ENCODE data around the gene TBC1D19. TPM values are rescaled to one million over a fixed set of nuclear protein-coding genes. Genes with fewer than 3 reads are reported as not detected.
"Not testable (repeated sequence)": the region's sequence is repeated elsewhere in the genome, so short reads cannot be mapped to it uniquely, and the experiment has no call there.

TBC1D19 gene
- total and polyA plus RNA-seq, 2 donors (not counting 1 experiment from before 2014, with no cell fraction given): 1.8 to 11.0 TPM

DNA sequence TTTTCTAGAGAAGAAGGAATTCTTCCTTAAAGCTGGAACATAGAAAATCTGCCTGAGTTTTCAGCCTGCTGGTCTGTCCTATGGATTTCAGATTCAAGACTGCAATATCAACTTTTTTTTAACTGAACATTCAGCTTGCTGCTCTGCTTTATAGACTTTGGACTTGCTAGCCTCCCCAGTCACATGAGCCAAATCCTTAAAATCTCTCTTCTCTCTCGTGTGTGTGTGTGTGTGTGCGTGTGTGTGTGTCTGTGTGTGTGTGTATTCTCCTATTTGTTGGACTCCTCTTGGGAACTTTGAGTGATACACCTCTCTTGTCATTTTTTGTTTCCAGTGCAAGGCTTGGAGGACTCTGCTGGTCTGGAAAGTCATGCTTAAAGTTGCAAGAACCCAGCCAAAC, 6.8 kb upstream of the TBC1D19 start:
- Histone ChIP-seq H3K27me3 (replicated peaks in 1 of 4; ENCODE audit: control extremely low read depth in 1 of 4, control insufficient read depth in 3 of 4, insufficient read depth in 4 of 4, low read length in 3 of 4) (peaks cover 0 to 6% (median 0%) of the 10 kb centered on the region in 4 experiments), H3K4me2 (replicated peaks; ENCODE audit: low read depth, low read length, poor library complexity, severe bottlenecking) (no peak overlapping the region), H4K20me1 (ENCODE audit: control insufficient read depth, insufficient read depth, low read length, poor library complexity, severe bottlenecking) (no peaks in the 10 kb centered on the region), H3K9ac (ENCODE audit: low read length) (no peak overlapping the region), H3K79me2 (ENCODE audit: control insufficient read depth, insufficient read depth, low read length) (no peaks in the 10 kb centered on the region), H3K27ac (ENCODE audit: low read length in 2 of 2) (no peak overlapping the region), H3K9me3 (ENCODE audit: control extremely low read depth in 1 of 3, control insufficient read depth in 2 of 3, insufficient read depth in 1 of 3, low read length in 2 of 3) (no peaks in the 10 kb centered on the region), H3K4me3 (ENCODE audit: control extremely low read depth in 1 of 5, extremely low read depth in 1 of 5, insufficient read depth in 1 of 5, low read depth in 2 of 5, low read length in 4 of 5) (no peak overlapping the region), H3K36me3 (replicated peaks in 1 of 2; ENCODE audit: control extremely low read depth in 1 of 2, control insufficient read depth in 1 of 2, extremely low read depth in 1 of 2, insufficient read depth in 2 of 2, low read length in 1 of 2) (no peaks in the 10 kb centered on the region), H2AFZ (ENCODE audit: insufficient read depth, low read depth, low read length, poor library complexity, severe bottlenecking) (no peak overlapping the region), H3K4me1 (ENCODE audit: control insufficient read depth in 2 of 2, insufficient read depth in 2 of 2, low read length in 2 of 2) (no peaks in the 10 kb centered on the region)
- TF ChIP-seq, protein P1, sequence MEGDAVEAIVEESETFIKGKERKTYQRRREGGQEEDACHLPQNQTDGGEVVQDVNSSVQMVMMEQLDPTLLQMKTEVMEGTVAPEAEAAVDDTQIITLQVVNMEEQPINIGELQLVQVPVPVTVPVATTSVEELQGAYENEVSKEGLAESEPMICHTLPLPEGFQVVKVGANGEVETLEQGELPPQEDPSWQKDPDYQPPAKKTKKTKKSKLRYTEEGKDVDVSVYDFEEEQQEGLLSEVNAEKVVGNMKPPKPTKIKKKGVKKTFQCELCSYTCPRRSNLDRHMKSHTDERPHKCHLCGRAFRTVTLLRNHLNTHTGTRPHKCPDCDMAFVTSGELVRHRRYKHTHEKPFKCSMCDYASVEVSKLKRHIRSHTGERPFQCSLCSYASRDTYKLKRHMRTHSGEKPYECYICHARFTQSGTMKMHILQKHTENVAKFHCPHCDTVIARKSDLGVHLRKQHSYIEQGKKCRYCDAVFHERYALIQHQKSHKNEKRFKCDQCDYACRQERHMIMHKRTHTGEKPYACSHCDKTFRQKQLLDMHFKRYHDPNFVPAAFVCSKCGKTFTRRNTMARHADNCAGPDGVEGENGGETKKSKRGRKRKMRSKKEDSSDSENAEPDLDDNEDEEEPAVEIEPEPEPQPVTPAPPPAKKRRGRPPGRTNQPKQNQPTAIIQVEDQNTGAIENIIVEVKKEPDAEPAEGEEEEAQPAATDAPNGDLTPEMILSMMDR (IDR thresholded peaks at IDR 0.05): no peak
- no CpG with 5 or more reads among the region's 2 CpGs for WGBS (ENCODE audit: insufficient coverage)
- Mint-ChIP-seq H3K4me1 (no peaks in the 10 kb centered on the region), H3K4me3 (no peak overlapping the region), H3K27ac (no peak overlapping the region), H3K27me3 (peaks cover 27% of the 10 kb centered on the region), H3K9me3 (ENCODE audit: insufficient read depth) (no peaks in the 10 kb centered on the region)
- intact Hi-C loops (cut with micrococcal nuclease): no loop called here
- CTCF ChIA-PET: interaction anchor here (0.6 kb wide), 1 partner anchor 118 kb away, joined by 4 read pairs; no protein-coding TSS in a partner anchor
- no peak for ATAC-seq (ENCODE audit: low read depth)
- no peak for DNase-seq
- POLR2A ChIA-PET: no interaction called here

DNA sequence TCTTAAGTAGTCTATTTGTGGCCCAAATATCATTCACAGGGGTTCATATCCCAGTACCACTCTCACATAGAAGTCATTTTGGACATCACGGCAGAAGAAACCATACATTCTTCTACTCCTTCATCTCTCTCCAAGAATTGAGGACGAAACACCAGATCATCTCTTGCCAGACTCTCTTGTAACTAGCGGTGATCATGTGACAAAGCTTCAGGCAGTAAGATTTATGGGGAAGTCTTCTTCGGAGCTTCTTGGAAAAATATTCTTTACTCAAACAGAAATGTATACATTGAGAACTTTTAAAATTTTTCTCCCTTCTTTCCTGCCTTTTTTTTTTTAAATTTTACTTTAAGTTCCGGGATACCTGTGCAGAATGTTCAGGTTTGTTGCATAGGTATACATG, 4.7 kb upstream of the TBC1D19 start:
- ATAC-seq (ENCODE audit: low read depth) (no peak), DNase-seq (no peak)
- WGBS (ENCODE audit: insufficient coverage): no CpG with 5 or more reads among the region's 5 CpGs
- Histone ChIP-seq H3K36me3 (replicated peaks in 1 of 2; ENCODE audit: control extremely low read depth in 1 of 2, control insufficient read depth in 1 of 2, extremely low read depth in 1 of 2, insufficient read depth in 2 of 2, low read length in 1 of 2) (no peaks in the 10 kb centered on the region), H3K27ac (ENCODE audit: low read length in 2 of 2) (no peak overlapping the region), H3K4me2 (replicated peaks; ENCODE audit: low read depth, low read length, poor library complexity, severe bottlenecking) (no peak overlapping the region), H2AFZ (ENCODE audit: insufficient read depth, low read depth, low read length, poor library complexity, severe bottlenecking) (no peak overlapping the region), H3K4me3 (ENCODE audit: control extremely low read depth in 1 of 5, extremely low read depth in 1 of 5, insufficient read depth in 1 of 5, low read depth in 2 of 5, low read length in 4 of 5) (no peak overlapping the region), H3K9me3 (ENCODE audit: control extremely low read depth in 1 of 3, control insufficient read depth in 2 of 3, insufficient read depth in 1 of 3, low read length in 2 of 3) (no peaks in the 10 kb centered on the region), H3K27me3 (replicated peaks in 1 of 4; ENCODE audit: control extremely low read depth in 1 of 4, control insufficient read depth in 3 of 4, insufficient read depth in 4 of 4, low read length in 3 of 4) (peaks cover 0 to 6% (median 0%) of the 10 kb centered on the region in 4 experiments), H3K4me1 (ENCODE audit: control insufficient read depth in 2 of 2, insufficient read depth in 2 of 2, low read length in 2 of 2) (peaks cover 6% of the 10 kb centered on the region in 2 donors), H3K79me2 (ENCODE audit: control insufficient read depth, insufficient read depth, low read length) (no peaks in the 10 kb centered on the region), H3K9ac (ENCODE audit: low read length) (no peak overlapping the region), H4K20me1 (ENCODE audit: control insufficient read depth, insufficient read depth, low read length, poor library complexity, severe bottlenecking) (no peaks in the 10 kb centered on the region)
- Mint-ChIP-seq H3K27ac (no peak overlapping the region), H3K9me3 (ENCODE audit: insufficient read depth) (no peaks in the 10 kb centered on the region), H3K4me1 (peaks cover 15% of the 10 kb centered on the region), H3K27me3 (peaks cover 24% of the 10 kb centered on the region), H3K4me3 (no peak overlapping the region)
- ChIA-PET POLR2A (no interaction called here), CTCF (no interaction called here)
- TF ChIP-seq, protein P1 (IDR thresholded peaks at IDR 0.05): no peak
- TF ChIP-seq EZH2 (IDR thresholded peaks at IDR 0.05; ENCODE audit: borderline replicate concordance, insufficient read depth, low read depth, low read length, poor library complexity, severe bottlenecking): no peak
- intact Hi-C loops (cut with micrococcal nuclease): no loop called here

DNA sequence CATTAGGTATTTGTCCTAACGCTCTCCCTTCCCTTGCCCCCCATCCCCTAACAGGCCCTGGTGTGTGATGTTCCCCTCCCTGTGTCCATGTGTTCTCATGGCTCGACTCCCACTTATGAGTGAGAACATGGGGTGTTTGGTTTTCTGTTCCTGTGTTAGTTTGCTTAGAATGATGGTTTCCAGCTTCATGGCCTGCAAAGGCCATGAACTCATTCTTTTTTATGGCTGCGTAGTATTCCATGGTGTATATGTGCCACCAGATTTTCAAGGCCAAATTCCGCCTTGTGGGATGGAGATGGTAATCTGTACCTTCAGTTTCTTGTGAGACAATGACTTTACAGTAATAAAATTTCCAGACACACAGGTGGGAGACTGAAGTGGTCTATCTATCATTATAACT, 2.5 kb upstream of the TBC1D19 start:
- H2AFZ ChIP-seq (ENCODE audit: insufficient read depth, low read depth, low read length, poor library complexity, severe bottlenecking); CTCF ChIA-PET; H3K79me2 ChIP-seq (ENCODE audit: control insufficient read depth, insufficient read depth, low read length); H3K4me2 ChIP-seq (replicated peaks; ENCODE audit: low read depth, low read length, poor library complexity, severe bottlenecking); H3K27ac Mint-ChIP-seq; H3K36me3 ChIP-seq (replicated peaks in 1 of 2; ENCODE audit: control extremely low read depth in 1 of 2, control insufficient read depth in 1 of 2, extremely low read depth in 1 of 2, insufficient read depth in 2 of 2, low read length in 1 of 2); H3K4me3 Mint-ChIP-seq; H3K27ac ChIP-seq (ENCODE audit: low read length in 2 of 2); H3K27me3 ChIP-seq (replicated peaks in 1 of 4; ENCODE audit: control extremely low read depth in 1 of 4, control insufficient read depth in 3 of 4, insufficient read depth in 4 of 4, low read length in 3 of 4); ATAC-seq (ENCODE audit: low read depth); H4K20me1 ChIP-seq (ENCODE audit: control insufficient read depth, insufficient read depth, low read length, poor library complexity, severe bottlenecking); H3K9ac ChIP-seq (ENCODE audit: low read length); H3K9me3 Mint-ChIP-seq (ENCODE audit: insufficient read depth); POLR2A ChIA-PET; H3K4me3 ChIP-seq (ENCODE audit: control extremely low read depth in 1 of 5, extremely low read depth in 1 of 5, insufficient read depth in 1 of 5, low read depth in 2 of 5, low read length in 4 of 5); H3K9me3 ChIP-seq (ENCODE audit: control extremely low read depth in 1 of 3, control insufficient read depth in 2 of 3, insufficient read depth in 1 of 3, low read length in 2 of 3); DNase-seq: not testable (repeated sequence)
- intact Hi-C loops (cut with micrococcal nuclease): loop anchor here (5.0 to 10.0 kb wide), 4 partner anchors 411 to 1999 kb away; partner anchors contain the start of genes DHX15, SEL1L3 and ZCCHC4
- WGBS (ENCODE audit: insufficient coverage): no CpG with 5 or more reads among the region's 4 CpGs
- H3K4me1 ChIP-seq (ENCODE audit: control insufficient read depth in 2 of 2, insufficient read depth in 2 of 2, low read length in 2 of 2): peaks cover 11 to 13% of the 10 kb centered on the region in 2 donors
- peaks cover 26% of the 10 kb centered on the region for H3K4me1 Mint-ChIP-seq
- peaks cover 18% of the 10 kb centered on the region for H3K27me3 Mint-ChIP-seq
